ENCODE results near the gene LMNA. TPM values are rescaled to one million over a fixed set of nuclear protein-coding genes. Genes with fewer than 3 reads are reported as not detected.

The LMNA gene
- polyA plus RNA-seq, 1 experiment: 365 TPM

DNA sequence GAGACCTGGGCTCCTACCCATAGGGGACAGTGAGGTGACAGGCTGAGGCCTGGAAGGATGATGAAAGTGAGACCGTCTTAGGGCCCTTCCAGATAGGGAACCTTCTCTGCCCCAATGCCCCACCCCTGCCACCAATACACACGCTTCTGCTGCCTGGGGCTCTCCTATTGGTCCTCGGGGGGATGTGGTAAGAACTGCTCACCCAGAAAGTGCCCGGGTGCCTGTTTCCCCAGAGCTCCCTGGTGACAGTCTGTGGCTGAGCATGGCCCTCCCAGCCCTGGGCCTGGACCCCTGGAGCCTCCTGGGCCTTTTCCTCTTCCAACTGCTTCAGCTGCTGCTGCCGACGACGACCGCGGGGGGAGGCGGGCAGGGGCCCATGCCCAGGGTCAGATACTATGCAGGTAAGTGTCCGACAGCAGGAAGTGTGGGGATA, 39.8 kb downstream of the LMNA start:
- no peaks in the 10 kb centered on the region for H3K9me3 ChIP-seq (ENCODE audit: control insufficient read depth, insufficient read depth, low read length)
- no peak overlapping the region for H3K27ac ChIP-seq (ENCODE audit: low read depth, low read length)
- H3K4me3 ChIP-seq (ENCODE audit: low read depth, low read length): no peak overlapping the region
- ChIA-PET POLR2A (interaction anchor here (0.9 kb wide), 1 partner anchor 59 kb away, joined by 3 read pairs; the partner anchor contains the start of gene PMF1), CTCF (interaction anchor here (1.1 kb wide), 1 partner anchor 71 kb away, joined by 3 read pairs; no protein-coding TSS in a partner anchor)
- TF ChIP-seq, protein P1, sequence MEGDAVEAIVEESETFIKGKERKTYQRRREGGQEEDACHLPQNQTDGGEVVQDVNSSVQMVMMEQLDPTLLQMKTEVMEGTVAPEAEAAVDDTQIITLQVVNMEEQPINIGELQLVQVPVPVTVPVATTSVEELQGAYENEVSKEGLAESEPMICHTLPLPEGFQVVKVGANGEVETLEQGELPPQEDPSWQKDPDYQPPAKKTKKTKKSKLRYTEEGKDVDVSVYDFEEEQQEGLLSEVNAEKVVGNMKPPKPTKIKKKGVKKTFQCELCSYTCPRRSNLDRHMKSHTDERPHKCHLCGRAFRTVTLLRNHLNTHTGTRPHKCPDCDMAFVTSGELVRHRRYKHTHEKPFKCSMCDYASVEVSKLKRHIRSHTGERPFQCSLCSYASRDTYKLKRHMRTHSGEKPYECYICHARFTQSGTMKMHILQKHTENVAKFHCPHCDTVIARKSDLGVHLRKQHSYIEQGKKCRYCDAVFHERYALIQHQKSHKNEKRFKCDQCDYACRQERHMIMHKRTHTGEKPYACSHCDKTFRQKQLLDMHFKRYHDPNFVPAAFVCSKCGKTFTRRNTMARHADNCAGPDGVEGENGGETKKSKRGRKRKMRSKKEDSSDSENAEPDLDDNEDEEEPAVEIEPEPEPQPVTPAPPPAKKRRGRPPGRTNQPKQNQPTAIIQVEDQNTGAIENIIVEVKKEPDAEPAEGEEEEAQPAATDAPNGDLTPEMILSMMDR (IDR thresholded peaks at IDR 0.05; ENCODE audit: low read depth, low read length): no peak
- DNase-seq (ENCODE audit: low read depth, low spot score): no peak
- peaks cover 9% of the 10 kb centered on the region for H3K27me3 ChIP-seq (ENCODE audit: control insufficient read depth, insufficient read depth, low read length)

GRCh38 chr1:156155756-156156510, 41.4 kb downstream of the LMNA start:
- no peak overlapping the region for H3K4me3 ChIP-seq (ENCODE audit: low read depth, low read length)
- CTCF ChIA-PET: interaction anchor here (1.7 kb wide), 1 partner anchor 10 kb away, joined by 7 read pairs; no protein-coding TSS in a partner anchor
- no peak overlapping the region for H3K27ac ChIP-seq (ENCODE audit: low read depth, low read length)
- no peaks in the 10 kb centered on the region for H3K9me3 ChIP-seq (ENCODE audit: control insufficient read depth, insufficient read depth, low read length)
- no peak for DNase-seq (ENCODE audit: low read depth, low spot score)
- H3K27me3 ChIP-seq (ENCODE audit: control insufficient read depth, insufficient read depth, low read length): no peaks in the 10 kb centered on the region
- TF ChIP-seq, protein P1 (IDR thresholded peaks at IDR 0.05; ENCODE audit: low read depth, low read length): no peak
- POLR2A ChIA-PET: no interaction called here

DNA sequence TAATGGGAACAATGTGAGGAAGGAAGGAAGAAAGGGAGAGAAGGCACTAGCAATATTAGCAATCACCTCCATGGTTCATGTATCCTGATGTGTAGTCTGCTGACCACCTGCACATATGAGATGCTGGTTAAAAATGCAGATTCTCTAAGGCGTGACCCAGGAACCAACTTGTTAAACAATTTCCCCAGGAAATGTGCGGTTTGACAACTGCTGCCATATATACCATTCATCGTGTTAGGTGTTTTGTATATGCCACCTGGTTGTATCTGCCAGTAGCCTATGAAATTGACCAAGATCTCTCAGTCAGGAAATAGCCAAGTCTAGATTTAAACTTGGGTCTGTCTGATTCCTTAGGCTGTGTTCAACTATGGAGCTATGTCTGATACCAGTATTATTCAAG, 43.0 kb downstream of the LMNA start:
- TF ChIP-seq, protein P1 (IDR thresholded peaks at IDR 0.05; ENCODE audit: low read depth, low read length): no peak
- H3K27me3 ChIP-seq (ENCODE audit: control insufficient read depth, insufficient read depth, low read length): no peaks in the 10 kb centered on the region
- H3K27ac ChIP-seq (ENCODE audit: low read depth, low read length): no peak overlapping the region
- H3K4me3 ChIP-seq (ENCODE audit: low read depth, low read length): no peak overlapping the region
- DNase-seq (ENCODE audit: low read depth, low spot score): no peak
- CTCF ChIA-PET: no interaction called here
- POLR2A ChIA-PET: no interaction called here
- no peaks in the 10 kb centered on the region for H3K9me3 ChIP-seq (ENCODE audit: control insufficient read depth, insufficient read depth, low read length)

GRCh38 chr1:156157966-156158365, 43.5 kb downstream of the LMNA start:
- Histone ChIP-seq H3K27ac (ENCODE audit: low read depth, low read length) (no peak overlapping the region), H3K4me3 (ENCODE audit: low read depth, low read length) (no peak overlapping the region), H3K9me3 (ENCODE audit: control insufficient read depth, insufficient read depth, low read length) (no peaks in the 10 kb centered on the region), H3K27me3 (ENCODE audit: control insufficient read depth, insufficient read depth, low read length) (no peaks in the 10 kb centered on the region)
- TF ChIP-seq, protein P1 (IDR thresholded peaks at IDR 0.05; ENCODE audit: low read depth, low read length): no peak
- CTCF ChIA-PET: no interaction called here
- POLR2A ChIA-PET: no interaction called here
- no peak for DNase-seq (ENCODE audit: low read depth, low spot score)
